Fibroblast of pulmonary artery (primary cell): ENCODE measurements around the gene ASTN2.

Experiments
- DNase-seq: peaks from one replicate; pipeline ENCODE4 v3.0.0-alpha.2; 2010; ENCODE audit warnings: low read depth
- H3K4me3 ChIP-seq: replicated peaks from 2 replicates; pipeline ENCODE4 v1.5.1; 2011; ENCODE audit warnings: low read depth, mild to moderate bottlenecking, control low read depth, low read length, moderate library complexity
- TF ChIP-seq, protein P1 (sequence below): IDR thresholded peaks from 2 replicates; pipeline ENCODE4 v1.5.1; 2011; ENCODE audit warnings: mild to moderate bottlenecking, control low read depth, low read length, inconsistent platforms; ENCODE audit errors: missing control alignments

ASTN2 gene

GRCh38 chr9:117300371-117301110, 114.3 kb downstream of the ASTN2 start:
- no peak for DNase-seq
- TF ChIP-seq, protein P1, sequence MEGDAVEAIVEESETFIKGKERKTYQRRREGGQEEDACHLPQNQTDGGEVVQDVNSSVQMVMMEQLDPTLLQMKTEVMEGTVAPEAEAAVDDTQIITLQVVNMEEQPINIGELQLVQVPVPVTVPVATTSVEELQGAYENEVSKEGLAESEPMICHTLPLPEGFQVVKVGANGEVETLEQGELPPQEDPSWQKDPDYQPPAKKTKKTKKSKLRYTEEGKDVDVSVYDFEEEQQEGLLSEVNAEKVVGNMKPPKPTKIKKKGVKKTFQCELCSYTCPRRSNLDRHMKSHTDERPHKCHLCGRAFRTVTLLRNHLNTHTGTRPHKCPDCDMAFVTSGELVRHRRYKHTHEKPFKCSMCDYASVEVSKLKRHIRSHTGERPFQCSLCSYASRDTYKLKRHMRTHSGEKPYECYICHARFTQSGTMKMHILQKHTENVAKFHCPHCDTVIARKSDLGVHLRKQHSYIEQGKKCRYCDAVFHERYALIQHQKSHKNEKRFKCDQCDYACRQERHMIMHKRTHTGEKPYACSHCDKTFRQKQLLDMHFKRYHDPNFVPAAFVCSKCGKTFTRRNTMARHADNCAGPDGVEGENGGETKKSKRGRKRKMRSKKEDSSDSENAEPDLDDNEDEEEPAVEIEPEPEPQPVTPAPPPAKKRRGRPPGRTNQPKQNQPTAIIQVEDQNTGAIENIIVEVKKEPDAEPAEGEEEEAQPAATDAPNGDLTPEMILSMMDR, result no peak
- H3K4me3 ChIP-seq, result no peak overlapping the region

DNA sequence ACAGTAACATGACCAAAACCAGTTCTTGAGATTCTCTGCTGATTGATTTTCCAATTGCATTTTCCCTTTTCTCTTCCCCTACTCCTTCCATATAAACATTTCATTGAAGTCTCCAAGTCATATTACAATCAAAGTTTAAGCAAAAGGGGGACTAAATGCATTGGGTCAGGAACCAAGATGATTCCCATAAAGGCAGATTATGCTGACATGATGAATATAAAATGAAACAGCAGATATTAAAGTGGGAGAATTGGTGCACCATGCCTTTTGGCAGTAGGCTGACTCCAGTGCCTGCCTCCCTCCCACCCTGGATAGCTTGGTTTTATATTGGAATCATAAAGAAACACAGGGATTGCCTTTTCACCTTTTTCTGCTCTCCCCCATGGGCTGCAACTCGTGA, 118.4 kb downstream of the ASTN2 start:
- no peak overlapping the region for H3K4me3 ChIP-seq
- TF ChIP-seq, protein P1, result no peak
- no peak for DNase-seq

DNA sequence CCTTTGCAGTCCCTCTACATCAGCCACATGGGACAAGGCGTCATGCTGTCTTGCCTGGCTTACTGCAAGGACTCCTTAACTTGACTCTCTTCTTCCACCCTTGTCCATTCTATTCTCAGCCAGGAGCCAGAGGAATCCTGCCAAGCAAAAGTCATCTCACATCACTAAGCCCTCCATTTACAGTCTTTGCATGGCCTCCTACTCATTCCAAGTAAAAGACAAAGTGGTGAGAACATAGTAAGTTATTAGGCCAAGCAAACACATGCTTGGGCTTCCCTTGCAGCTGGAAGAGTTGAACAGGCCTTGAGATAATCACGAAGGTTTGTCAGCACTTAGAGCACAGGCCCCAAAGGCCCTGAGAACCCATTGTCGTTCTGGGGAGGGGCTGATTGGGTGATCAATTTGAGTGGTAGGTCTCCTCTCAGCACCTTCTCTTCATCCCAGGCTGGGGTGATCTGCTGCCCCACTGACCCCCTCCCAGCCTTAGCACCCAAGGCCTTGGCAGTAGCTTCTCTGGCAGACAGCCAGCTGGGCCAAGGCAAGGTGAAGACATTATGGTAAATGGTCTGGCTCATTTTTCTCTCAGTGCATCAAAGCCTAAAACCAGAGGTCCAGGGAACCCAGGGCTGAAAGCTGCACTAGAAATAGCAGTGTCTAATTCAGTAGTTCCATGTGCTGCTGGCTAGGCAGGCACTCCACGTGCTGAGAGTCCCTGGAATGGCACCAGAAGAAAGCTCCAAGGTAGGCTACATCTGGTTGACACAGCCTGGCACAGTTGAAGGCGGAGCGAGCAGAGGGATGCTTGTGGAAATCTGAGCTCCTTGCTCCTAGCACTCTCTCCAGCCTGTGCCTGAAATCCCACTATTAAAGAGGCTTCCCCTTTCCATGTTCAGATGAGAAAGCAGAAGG, 121.4 kb downstream of the ASTN2 start:
- TF ChIP-seq, protein P1, result no peak
- H3K4me3 ChIP-seq, result no peak overlapping the region
- DNase-seq, result no peak

DNA sequence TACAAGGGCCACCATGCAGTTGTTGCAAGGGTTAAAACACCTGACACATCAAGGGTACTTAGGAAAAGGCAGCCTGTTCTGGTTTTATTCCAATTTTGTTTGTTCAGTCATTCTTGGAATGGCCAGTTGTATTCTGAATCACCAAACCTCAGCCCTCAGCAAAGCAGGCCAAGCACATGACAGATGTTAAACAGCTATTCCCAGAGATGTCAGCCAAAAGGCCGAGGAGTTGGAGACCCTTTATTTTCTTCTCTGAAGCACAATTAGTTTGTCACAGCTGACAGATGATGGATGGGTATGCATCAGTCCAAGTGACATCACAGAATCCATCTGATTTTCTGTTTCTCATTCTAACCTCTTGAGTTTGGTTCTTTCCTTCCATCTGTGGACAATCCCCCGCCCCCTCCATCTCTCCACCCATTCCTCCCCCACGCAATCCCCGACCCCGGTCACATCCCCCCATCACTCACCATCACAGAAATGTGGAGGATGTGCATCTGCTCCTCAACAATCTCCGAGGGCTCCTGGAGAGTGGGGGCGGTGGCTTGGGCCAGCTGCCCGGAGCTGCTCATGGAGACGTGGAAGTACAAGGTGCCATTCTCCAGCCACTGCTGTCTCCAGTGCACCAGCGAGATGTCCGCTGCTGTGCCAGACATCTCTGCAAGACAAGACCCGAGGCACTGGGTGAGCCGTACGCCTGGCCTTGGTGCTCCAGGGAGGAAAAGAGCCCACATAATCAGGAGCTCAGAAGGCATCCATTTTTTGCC, 123.8 kb downstream of the ASTN2 start:
- DNase-seq, result no peak
- H3K4me3 ChIP-seq, result no peak overlapping the region
- TF ChIP-seq, protein P1, result no peak

- TF ChIP-seq, protein P1, result no peak
- no peak overlapping the region for H3K4me3 ChIP-seq
- DNase-seq, result no peak
These were observed 124.5 kb downstream of the ASTN2 start for GRCh38 chr9:117290306-117290840.

GRCh38 chr9:117286245-117286644, 128.6 kb downstream of the ASTN2 start:
- H3K4me3 ChIP-seq, result no peak overlapping the region
- TF ChIP-seq, protein P1, result no peak
- DNase-seq, result no peak
